Fibroblast of pulmonary artery (primary cell): ENCODE data around the gene RUNDC3A.
"Not testable (repeated sequence)": the region's sequence is repeated elsewhere in the genome, so short reads cannot be mapped to it uniquely, and the experiment has no call there.

Source experiments
- DNase-seq: peaks from one replicate; pipeline ENCODE4 v3.0.0-alpha.2; 2010; ENCODE audit warnings: low read depth
- H3K4me3 ChIP-seq: replicated peaks from 2 replicates; pipeline ENCODE4 v1.5.1; 2011; ENCODE audit warnings: low read depth, mild to moderate bottlenecking, control low read depth, low read length, moderate library complexity
- CTCF ChIP-seq: IDR thresholded peaks from 2 replicates; pipeline ENCODE4 v1.5.1; 2011; ENCODE audit warnings: mild to moderate bottlenecking, control low read depth, low read length, inconsistent platforms; ENCODE audit errors: missing control alignments

RUNDC3A gene

GRCh38 chr17:44344939-44345453 is 36.6 kb downstream of the RUNDC3A start, which contains the start of gene GRN:
Gene GRN (plus strand): TSS chr17:44345302. CDS start chr17:44349165, 3,863 bp downstream.
- peak; percentile 100 for DNase-seq
- peak within 1 kb of the TSS; percentile 82 for H3K4me3 ChIP-seq
- TF ChIP-seq CTCF: no peak

- H3K4me3 ChIP-seq: peak overlapping the region; percentile 82
- peak; percentile 59 for DNase-seq
Measured at GRCh38 chr17:44345454-44346026, 37.1 kb downstream of the RUNDC3A start.

GRCh38 chr17:44346064-44346844 is 37.9 kb downstream of the RUNDC3A start:
- no peak for TF ChIP-seq CTCF
- no peak for DNase-seq
- peak overlapping the region; percentile 82 for H3K4me3 ChIP-seq

More at GRCh38 chr17:44345454-44346026, 37.1 kb downstream of the RUNDC3A start:
- TF ChIP-seq CTCF: peak; percentile 37

GRCh38 chr17:44347206-44348055 is 39.0 kb downstream of the RUNDC3A start:
- not testable (repeated sequence) for DNase-seq

GRCh38 chr17:44348234-44348987 is 40.0 kb downstream of the RUNDC3A start:
- no peak for TF ChIP-seq CTCF
- no peak overlapping the region for H3K4me3 ChIP-seq
- DNase-seq: no peak

More at GRCh38 chr17:44347206-44348055, 39.0 kb downstream of the RUNDC3A start:
- H3K4me3 ChIP-seq: not testable (repeated sequence)

GRCh38 chr17:44348988-44349364 is 40.6 kb downstream of the RUNDC3A start:
- H3K4me3 ChIP-seq: no peak overlapping the region
- TF ChIP-seq CTCF: no peak
- no peak for DNase-seq
